Endothelial cell of umbilical vein (primary cell): ENCODE measurements around the gene ALK. TPM values are rescaled to one million over a fixed set of nuclear protein-coding genes. Genes with fewer than 3 reads are reported as not detected.

Experiments used
- BruUV-seq: library from RNA; stranded (reverse); fragments of 400-500 nt; replicated peaks from 2 replicates; lab custom pipeline; 2021; lab: Mats Ljungman, UMichigan
- CTCF ChIA-PET: fragments of 300-600, 350-600 bp; sonication (Branson Sonifier 250); formaldehyde crosslinking; loops from one replicate; lab custom pipeline; 2021; ENCODE audit warnings: antibody characterized with exemption, inconsistent platforms; lab: Charles Lee
- POLR2A ChIA-PET: fragments of 300-600, 350-600 bp; sonication (Branson Sonifier 250); formaldehyde crosslinking; loops from one replicate; lab custom pipeline; 2021; ENCODE audit warnings: antibody characterized with exemption, inconsistent platforms; lab: Charles Lee
- DNase-seq: peaks from one replicate; pipeline ENCODE4 v3.0.0-alpha.2; 2011; ENCODE audit warnings: low read depth, low spot score
- FAIRE-seq: peaks from 2 replicates; lab custom pipeline; 2011; peaks lifted over from hg19 to GRCh38; lab: Jason Lieb, UNC
- H2AFZ ChIP-seq: 2 replicates; pipeline ENCODE4 v1.6.0; 2012; ENCODE audit warnings: low read depth, low read length, control low read depth, inconsistent platforms
- H3K27ac ChIP-seq: 2 replicates; pipeline ENCODE4 v1.5.1; 2011; ENCODE audit warnings: low read depth, mild to moderate bottlenecking, control low read depth, low read length, moderate library complexity; ENCODE audit not compliant: insufficient read depth
- H3K27me3 ChIP-seq, 2 experiments: 2 replicates each; pipeline versions ENCODE4 v1.6.0 to v1.6.1; 2011; ENCODE audit warnings: low read length in 2 of 2, mixed read lengths in 1 of 2; ENCODE audit not compliant: control insufficient read depth in 2 of 2, insufficient read depth in 2 of 2
- H3K36me3 ChIP-seq, 2 experiments: 2 replicates in 1 of 2; 3 replicates in 1 of 2; pipeline ENCODE4 v1.5.1; 2011; ENCODE audit warnings: low read length in 2 of 2, mild to moderate bottlenecking in 1 of 2, moderate library complexity in 1 of 2; ENCODE audit not compliant: control insufficient read depth in 2 of 2, insufficient read depth in 2 of 2; ENCODE audit errors: extremely low read depth in 1 of 2
- H3K4me1 ChIP-seq: 3 replicates; pipeline ENCODE4 v1.5.1; 2011; ENCODE audit warnings: mild to moderate bottlenecking, low read length; ENCODE audit not compliant: control insufficient read depth, insufficient read depth; ENCODE audit errors: extremely low read depth
- H3K4me2 ChIP-seq: 2 replicates; pipeline ENCODE4 v1.6.1; 2011; ENCODE audit warnings: low read length, control low read depth, mixed read lengths; ENCODE audit not compliant: insufficient read depth
- H3K4me3 ChIP-seq, 3 experiments: fragments of 200-600 bp in 1 of 3; sonication (generic), shearing (Covaris generic) in 1 of 3; replicated peaks in 1 of 3; 2 replicates each; pipeline ENCODE4 v1.5.1; 2011 to 2016; ENCODE audit warnings: control low read depth in 3 of 3, low read length in 3 of 3, mild to moderate bottlenecking in 2 of 3, inconsistent platforms in 1 of 3, low read depth in 1 of 3, moderate library complexity in 1 of 3; ENCODE audit not compliant: insufficient read depth in 1 of 3
- H3K79me2 ChIP-seq: 2 replicates; pipeline ENCODE4 v1.6.0; 2012; ENCODE audit warnings: low read length, inconsistent platforms; ENCODE audit not compliant: control insufficient read depth, insufficient read depth
- H3K9ac ChIP-seq: replicated peaks from 2 replicates; pipeline ENCODE3; 2011; ENCODE audit warnings: low read length, control low read depth; ENCODE audit not compliant: insufficient read depth; ENCODE audit errors: extremely low read depth
- H3K9me1 ChIP-seq: replicated peaks from 3 replicates; pipeline ENCODE4 v1.6.0; 2011; ENCODE audit warnings: mild to moderate bottlenecking, low read length; ENCODE audit not compliant: control insufficient read depth, insufficient read depth; ENCODE audit errors: extremely low read depth
- H3K9me3 ChIP-seq: replicated peaks from 2 replicates; pipeline ENCODE4 v1.5.1; 2012; ENCODE audit warnings: low read length, inconsistent platforms; ENCODE audit not compliant: control insufficient read depth, insufficient read depth
- H4K20me1 ChIP-seq: replicated peaks from 2 replicates; pipeline ENCODE3; 2011; ENCODE audit warnings: mild to moderate bottlenecking, low read length; ENCODE audit not compliant: control insufficient read depth, insufficient read depth; ENCODE audit errors: extremely low read depth
- CTCF ChIP-seq, 2 donors: IDR thresholded peaks; 1 replicate in 1 of 2; 2 replicates in 1 of 2; pipeline ENCODE4 v1.5.1; 2011; ENCODE audit warnings: low read length in 2 of 2, mild to moderate bottlenecking in 2 of 2, moderate library complexity in 2 of 2, control low read depth in 1 of 2, inconsistent platforms in 1 of 2, low read depth in 1 of 2; ENCODE audit not compliant: insufficient read depth in 1 of 2; ENCODE audit errors: extremely low read depth in 1 of 2
- EZH2 ChIP-seq: IDR thresholded peaks from 2 replicates; pipeline ENCODE4 v1.6.1; 2012; ENCODE audit warnings: borderline replicate concordance, low read depth, mild to moderate bottlenecking, moderate library complexity, low read length, inconsistent platforms; ENCODE audit not compliant: severe bottlenecking
- FOS ChIP-seq: IDR thresholded peaks from 2 replicates; pipeline ENCODE4 v1.6.1; 2011; ENCODE audit warnings: mild to moderate bottlenecking, low read length, moderate library complexity, borderline replicate concordance; ENCODE audit not compliant: insufficient read depth
- GATA2 ChIP-seq: IDR thresholded peaks from 2 replicates; pipeline ENCODE4 v1.7.0; 2011; ENCODE audit warnings: low read depth, mild to moderate bottlenecking, moderate library complexity, mixed read lengths, low read length; ENCODE audit not compliant: insufficient read length, insufficient read depth
- JUN ChIP-seq: IDR thresholded peaks from 2 replicates; pipeline ENCODE4 v1.6.1; 2011; ENCODE audit warnings: borderline replicate concordance, low read depth; ENCODE audit not compliant: insufficient read length, insufficient read depth
- MAX ChIP-seq: IDR thresholded peaks from 2 replicates; pipeline ENCODE4 v1.6.1; 2011; ENCODE audit not compliant: insufficient read depth, insufficient read length
- MYC ChIP-seq: IDR thresholded peaks from one replicate; pipeline ENCODE4 v1.6.1; 2011; ENCODE audit warnings: mild to moderate bottlenecking, low read depth, low read length
- POLR2A ChIP-seq: IDR thresholded peaks from 2 replicates; pipeline ENCODE4 v1.6.1; 2012; ENCODE audit warnings: low read depth, mild to moderate bottlenecking, control low read depth, low read length
- POLR2AphosphoS5 ChIP-seq: IDR thresholded peaks from 2 replicates; pipeline ENCODE4 v1.6.1; 2012; ENCODE audit warnings: low read depth, mild to moderate bottlenecking, control low read depth, low read length, moderate library complexity; ENCODE audit not compliant: insufficient read depth
- dilution Hi-C: fragments of 300-500 bp; cut with MboI; formaldehyde crosslinking; loops from one replicate; pipeline ENCODE4 v1.15.0; 2019; ENCODE audit warnings: low sequenced_read_pairs; ENCODE audit not compliant: extremely low pct_ligation_motif_present
- intact Hi-C: fragments of 100-400 bp; cut with micrococcal nuclease; formaldehyde crosslinking; loops from one replicate; pipeline ENCODE4 v1.10.0; 2022
- polyA plus RNA-seq, 4 experiments: library from polyadenylated mRNA; depleted of rRNA in 3 of 4; stranded (reverse) in 3 of 4; unstranded in 1 of 4; fragments of >200 nt; gene quantifications; 2 replicates each; pipeline versions ENCODE4 v1.2.1 to v1.2.3, GENCODE V29; 2011 to 2012; ENCODE audit warnings: missing spikeins in 1 of 4
- total RNA-seq: library from RNA; stranded (reverse); gene quantifications from 2 replicates; pipeline ENCODE4 v1.2.3, GENCODE V29; 2021

The ALK gene
- total and polyA plus RNA-seq, 2 donors (not counting 3 experiments of a cell fraction or from before 2014, with no cell fraction given), result not detected

- intact Hi-C loops (no loop called here), dilution Hi-C loops (no loop called here)
- TF ChIP-seq CTCF (IDR thresholded peaks at IDR 0.05; ENCODE audit: extremely low read depth in 1 of 2, insufficient read depth in 1 of 2, low read depth in 1 of 2, low read length in 2 of 2), result no peak
- TF ChIP-seq MAX, result no peak
- TF ChIP-seq MYC, result no peak
- no peak for TF ChIP-seq POLR2A
- TF ChIP-seq JUN, result no peak
- TF ChIP-seq POLR2AphosphoS5, result no peak
- TF ChIP-seq GATA2, result no peak
- no peak for TF ChIP-seq FOS
- no peak for TF ChIP-seq EZH2
- Histone ChIP-seq H2AFZ (no peak overlapping the region), H3K79me2 (no peaks in the 10 kb centered on the region), H3K9ac (no peak overlapping the region), H3K4me2 (no peak overlapping the region), H3K36me3 (no peaks in the 10 kb centered on the region), H3K27me3 (no peaks in the 10 kb centered on the region), H3K9me1 (no peaks in the 10 kb centered on the region), H3K4me1 (no peaks in the 10 kb centered on the region), H3K4me3 (no peak overlapping the region), H4K20me1 (no peaks in the 10 kb centered on the region), H3K9me3 (no peaks in the 10 kb centered on the region), H3K27ac (no peak overlapping the region)
- no TSS peak for BruUV-seq
- POLR2A ChIA-PET, result no interaction called here
- CTCF ChIA-PET, result no interaction called here
- DNase-seq, result no peak
- FAIRE-seq, result no peak
These were observed 386.2 kb downstream of the ALK start for GRCh38 chr2:29535188-29535587.
